Heart left ventricle (tissue), 13 donors: ENCODE data around the gene MYB.

Source experiments
- CTCF ChIP-seq, 12 donors: fragments of 200-600 bp; sonication (generic) in 4 of 12; IDR thresholded peaks; one replicate each; pipeline versions ENCODE4 v1.5.0 to v1.8.0; 2018 to 2022; ENCODE audit warnings: antibody characterized with exemption in 12 of 12, mild to moderate bottlenecking in 5 of 12
- POLR2A ChIP-seq, 2 donors: fragments of 450-650 bp; IDR thresholded peaks; one replicate each; pipeline ENCODE4 v1.6.1; 2017; ENCODE audit warnings: antibody characterized with exemption in 2 of 2, mild to moderate bottlenecking in 2 of 2, moderate library complexity in 2 of 2
- donor health status: ischemic (EF 13 %, LVEDD 7.1; RV severe dilation, severe dysfunction).
- donor health status: DM: no; HTN: yes; CAD: no.
- donor health status: DM: no; HTN: no; CAD: no.
- donor health status: ischemic (EF 25% LVEDD 6.9; RV normal size, moderate dysfunction).
- donor health status: ischemic (EF 25% LVEDD 5.7; RV mildly dilated, moderate dysfunction).
- donor health status: ischemic (EF 35%, LVEDD 5.7; RV mildly dilated, moderate dysfunction).
- donor health status: nonischemic (EF 11% LVEDD 7.7; RV severe dilation, severe dysfunction).
- donor health status: DM: yes; HTN: yes; CAD: no.
- donor health status: PGD.
- donor health status: ischemic (EF 29% LVEDD 5.4; RV normal size, mild dysfunction).
- donor health status: nonischemic (EF 23%, LVEDD 6.1; RV moderate dilation, normal function).

- TF ChIP-seq CTCF (IDR thresholded peaks at IDR 0.05) (no peak), POLR2A (IDR thresholded peaks at IDR 0.05) (no peak)
Measured at GRCh38 chr6:135221042-135221441, 39.9 kb downstream of the MYB start.
